Measurements from ENCODE around the gene APBA2.

The APBA2 gene

DNA sequence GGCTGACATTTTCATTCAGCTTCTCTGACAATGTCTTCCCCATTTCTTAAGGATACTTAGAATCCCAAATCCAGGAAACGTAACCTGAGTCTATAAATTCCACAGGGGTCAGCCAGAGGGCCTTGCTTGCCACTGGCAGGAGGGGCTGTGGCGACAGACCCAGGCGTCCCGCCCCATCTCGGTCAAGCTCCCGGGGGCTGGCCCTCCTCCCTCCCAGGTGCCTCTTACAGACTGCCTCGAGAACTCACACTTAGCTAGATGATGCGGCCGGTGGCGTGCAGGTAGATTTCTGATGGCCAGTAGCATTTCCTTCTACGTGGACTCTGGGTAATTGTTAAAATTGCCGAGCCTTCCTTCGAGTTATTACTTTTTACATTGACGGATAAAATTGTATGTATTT, 211.4 kb downstream of the APBA2 start:
- TF ChIP-seq SALL2 (tag by site-specific recombination; IDR thresholded peaks at IDR 0.05; ENCODE audit: borderline replicate concordance) (no peak), ZIC2 (tag by site-specific recombination; IDR thresholded peaks at IDR 0.05) (no peak), ZNF514 (tag by site-specific recombination; IDR thresholded peaks at IDR 0.05) (no peak), ZNF157 (tag by site-specific recombination; IDR thresholded peaks at IDR 0.05) (no peak), PRDM2 (tag by site-specific recombination; IDR thresholded peaks at IDR 0.05; ENCODE audit: borderline replicate concordance) (no peak), ZNF184 (tag by site-specific recombination; IDR thresholded peaks at IDR 0.05) (no peak), OSR2 (tag by site-specific recombination; IDR thresholded peaks at IDR 0.05) (no peak)
- no peaks in the 10 kb centered on the region for H3K4me1 ChIP-seq (ENCODE audit: control insufficient read depth, insufficient read depth, low read length)
- ChIA-PET CTCF (interaction anchor here (0.6 kb wide), 1 partner anchor 36 kb away, joined by 3 read pairs; no protein-coding TSS in a partner anchor), POLR2A (no interaction called here)
- H3K27ac ChIP-seq (ENCODE audit: extremely low read depth, low read depth, low read length), result no peak overlapping the region
- H3K4me3 ChIP-seq (ENCODE audit: low read depth, low read length), result no peak overlapping the region
- no peaks in the 10 kb centered on the region for H3K9me3 ChIP-seq (ENCODE audit: control insufficient read depth, insufficient read depth, low read depth, low read length)
- H3K36me3 ChIP-seq (ENCODE audit: control insufficient read depth in 2 of 2, insufficient read depth in 1 of 2, low read length in 2 of 2), result no peaks in the 10 kb centered on the region; a peak in 1 of 3 replicates

GRCh38 chr15:29097971-29098370, 212.2 kb downstream of the APBA2 start:
- H3K4me1 ChIP-seq (ENCODE audit: control insufficient read depth, insufficient read depth, low read length), result no peaks in the 10 kb centered on the region
- H3K9me3 ChIP-seq (ENCODE audit: control insufficient read depth, insufficient read depth, low read depth, low read length), result no peaks in the 10 kb centered on the region
- H3K4me3 ChIP-seq (ENCODE audit: low read depth, low read length), result no peak overlapping the region
- no peak overlapping the region for H3K27ac ChIP-seq (ENCODE audit: extremely low read depth, low read depth, low read length)
- ChIA-PET CTCF (interaction anchor here (0.6 kb wide), 1 partner anchor 113 kb away, joined by 7 read pairs; no protein-coding TSS in a partner anchor), POLR2A (no interaction called here)
- H3K36me3 ChIP-seq (ENCODE audit: control insufficient read depth in 2 of 2, insufficient read depth in 1 of 2, low read length in 2 of 2), result peaks cover 0 to 3% of the 10 kb centered on the region in 2 experiments; a peak in 2 of 3 replicates
- no peak for TF ChIP-seq ZFP3 (tag by site-specific recombination; IDR thresholded peaks at IDR 0.05; ENCODE audit: low read depth)
- TF ChIP-seq ZNF791 (tag by site-specific recombination; IDR thresholded peaks at IDR 0.05), result no peak
- TF ChIP-seq PRDM2 (tag by site-specific recombination; IDR thresholded peaks at IDR 0.05; ENCODE audit: borderline replicate concordance), result no peak
- TF ChIP-seq ZNF239 (tag by site-specific recombination; IDR thresholded peaks at IDR 0.05), result no peak
- TF ChIP-seq ZNF132 (tag by site-specific recombination; IDR thresholded peaks at IDR 0.05; ENCODE audit: borderline replicate concordance), result no peak
- no peak for TF ChIP-seq ZNF518A (tag by site-specific recombination; conservative IDR thresholded peaks at IDR 0.05; ENCODE audit: low read depth)
- no peak for TF ChIP-seq ZNF391 (tag by site-specific recombination; IDR thresholded peaks at IDR 0.05; ENCODE audit: borderline replicate concordance, low read depth)
- TF ChIP-seq, protein P1, sequence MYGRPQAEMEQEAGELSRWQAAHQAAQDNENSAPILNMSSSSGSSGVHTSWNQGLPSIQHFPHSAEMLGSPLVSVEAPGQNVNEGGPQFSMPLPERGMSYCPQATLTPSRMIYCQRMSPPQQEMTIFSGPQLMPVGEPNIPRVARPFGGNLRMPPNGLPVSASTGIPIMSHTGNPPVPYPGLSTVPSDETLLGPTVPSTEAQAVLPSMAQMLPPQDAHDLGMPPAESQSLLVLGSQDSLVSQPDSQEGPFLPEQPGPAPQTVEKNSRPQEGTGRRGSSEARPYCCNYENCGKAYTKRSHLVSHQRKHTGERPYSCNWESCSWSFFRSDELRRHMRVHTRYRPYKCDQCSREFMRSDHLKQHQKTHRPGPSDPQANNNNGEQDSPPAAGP (tag by site-specific recombination; IDR thresholded peaks at IDR 0.05), result no peak
- TF ChIP-seq, protein P2, sequence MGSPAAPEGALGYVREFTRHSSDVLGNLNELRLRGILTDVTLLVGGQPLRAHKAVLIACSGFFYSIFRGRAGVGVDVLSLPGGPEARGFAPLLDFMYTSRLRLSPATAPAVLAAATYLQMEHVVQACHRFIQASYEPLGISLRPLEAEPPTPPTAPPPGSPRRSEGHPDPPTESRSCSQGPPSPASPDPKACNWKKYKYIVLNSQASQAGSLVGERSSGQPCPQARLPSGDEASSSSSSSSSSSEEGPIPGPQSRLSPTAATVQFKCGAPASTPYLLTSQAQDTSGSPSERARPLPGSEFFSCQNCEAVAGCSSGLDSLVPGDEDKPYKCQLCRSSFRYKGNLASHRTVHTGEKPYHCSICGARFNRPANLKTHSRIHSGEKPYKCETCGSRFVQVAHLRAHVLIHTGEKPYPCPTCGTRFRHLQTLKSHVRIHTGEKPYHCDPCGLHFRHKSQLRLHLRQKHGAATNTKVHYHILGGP (tag by site-specific recombination; IDR thresholded peaks at IDR 0.05), result no peak
